ENCODE data around the gene GNMT. TPM values are rescaled to one million over a fixed set of nuclear protein-coding genes. Genes with fewer than 3 reads are reported as not detected.
A peak's percentile ranks its signal among the peaks of the same experiment; 100 is the strongest.

Gene GNMT
- total RNA-seq, 1 experiment from 2014 or later: 0.47 TPM

DNA sequence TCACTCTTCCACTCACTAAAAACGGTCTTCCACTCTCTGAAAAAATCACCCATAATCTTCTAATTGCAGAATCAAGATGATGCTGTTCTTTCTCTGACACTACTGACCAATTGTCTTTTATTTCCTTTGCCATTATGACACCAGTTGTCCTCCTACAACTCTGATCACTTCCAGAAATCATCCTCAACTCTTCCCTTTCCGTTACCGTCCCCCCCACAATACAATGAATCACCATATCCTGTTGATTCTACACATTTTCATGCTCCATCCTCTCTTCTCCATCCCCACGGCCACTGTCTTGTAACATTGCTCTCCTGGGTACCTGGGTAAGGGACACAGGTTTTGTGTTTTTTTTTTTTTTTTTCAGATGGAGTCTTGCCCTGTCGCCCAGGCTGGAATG lies 21.3 kb downstream of the GNMT start:
- H3K9me2 ChIP-seq (replicated peaks; ENCODE audit: low read length): no peaks in the 10 kb centered on the region
- ATAC-seq: no peak
- no peak for DNase-seq
- H3K4me3 ChIP-seq (ENCODE audit: low read length): no peak overlapping the region
- no peaks in the 10 kb centered on the region for H3K27me3 ChIP-seq (ENCODE audit: low read length)
- POLR2A ChIA-PET (ENCODE audit: unreplicated experiment): no interaction called here
- CTCF ChIA-PET: no interaction called here
- H4K20me1 ChIP-seq (ENCODE audit: low read length): no peaks in the 10 kb centered on the region
- no peaks in the 10 kb centered on the region for H3K36me3 ChIP-seq (ENCODE audit: low read depth, low read length)
- no peak overlapping the region for H2AFZ ChIP-seq (ENCODE audit: low read length)
- TF ChIP-seq, protein P1, sequence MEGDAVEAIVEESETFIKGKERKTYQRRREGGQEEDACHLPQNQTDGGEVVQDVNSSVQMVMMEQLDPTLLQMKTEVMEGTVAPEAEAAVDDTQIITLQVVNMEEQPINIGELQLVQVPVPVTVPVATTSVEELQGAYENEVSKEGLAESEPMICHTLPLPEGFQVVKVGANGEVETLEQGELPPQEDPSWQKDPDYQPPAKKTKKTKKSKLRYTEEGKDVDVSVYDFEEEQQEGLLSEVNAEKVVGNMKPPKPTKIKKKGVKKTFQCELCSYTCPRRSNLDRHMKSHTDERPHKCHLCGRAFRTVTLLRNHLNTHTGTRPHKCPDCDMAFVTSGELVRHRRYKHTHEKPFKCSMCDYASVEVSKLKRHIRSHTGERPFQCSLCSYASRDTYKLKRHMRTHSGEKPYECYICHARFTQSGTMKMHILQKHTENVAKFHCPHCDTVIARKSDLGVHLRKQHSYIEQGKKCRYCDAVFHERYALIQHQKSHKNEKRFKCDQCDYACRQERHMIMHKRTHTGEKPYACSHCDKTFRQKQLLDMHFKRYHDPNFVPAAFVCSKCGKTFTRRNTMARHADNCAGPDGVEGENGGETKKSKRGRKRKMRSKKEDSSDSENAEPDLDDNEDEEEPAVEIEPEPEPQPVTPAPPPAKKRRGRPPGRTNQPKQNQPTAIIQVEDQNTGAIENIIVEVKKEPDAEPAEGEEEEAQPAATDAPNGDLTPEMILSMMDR (conservative IDR thresholded peaks at IDR 0.05; ENCODE audit: low read depth, low read length): no peak
- TF ChIP-seq EZH2 (IDR thresholded peaks at IDR 0.05; ENCODE audit: low read length, unreplicated experiment): no peak
- TF ChIP-seq EZH2phosphoT487 (IDR thresholded peaks at IDR 0.05; ENCODE audit: borderline replicate concordance, low read length): no peak
- H3K4me2 ChIP-seq (ENCODE audit: low read length): no peak overlapping the region
- H3K9me3 ChIP-seq (ENCODE audit: low read length): no peaks in the 10 kb centered on the region
- no peak overlapping the region for H3K9ac ChIP-seq (ENCODE audit: low read length)
- H3F3A ChIP-seq (ENCODE audit: low read length, unreplicated experiment): no peaks in the 10 kb centered on the region
- BruUV-seq (replicated peaks): no TSS peak
- H3K4me1 ChIP-seq (ENCODE audit: insufficient read depth, low read length): peaks cover 36% of the 10 kb centered on the region
- no peak overlapping the region for H3K27ac ChIP-seq (ENCODE audit: low read length)
- intact Hi-C loops (cut with micrococcal nuclease): loop anchor here (5.0 kb wide), 1 partner anchor 80 kb away; no protein-coding TSS in a partner anchor
- peaks cover 49% of the 10 kb centered on the region for H3K79me2 ChIP-seq (ENCODE audit: low read length)

GRCh38 chr6:42984001-42984923 lies 23.7 kb downstream of the GNMT start, which contains the start of gene PPP2R5D:
Gene PPP2R5D (plus strand): TSS chr6:42984570. CDS start chr6:42984678, 108 bp downstream.
- TF ChIP-seq, protein P1 (conservative IDR thresholded peaks at IDR 0.05; ENCODE audit: low read depth, low read length): no peak
- TF ChIP-seq EZH2phosphoT487 (IDR thresholded peaks at IDR 0.05; ENCODE audit: borderline replicate concordance, low read length): no peak
- no peak for TF ChIP-seq EZH2 (IDR thresholded peaks at IDR 0.05; ENCODE audit: low read length, unreplicated experiment)
- Histone ChIP-seq H3K36me3 (ENCODE audit: low read depth, low read length) (no peaks in the 10 kb centered on the region), H4K20me1 (ENCODE audit: low read length) (no peaks in the 10 kb centered on the region), H3K27ac (ENCODE audit: low read length) (peak within 1 kb of the TSS; percentile 12; the same call in 1 of the 2 replicates), H3K79me2 (ENCODE audit: low read length) (peaks cover 37% of the 10 kb centered on the region), H3K9ac (ENCODE audit: low read length) (peak within 1 kb of the TSS; percentile 82), H3K27me3 (ENCODE audit: low read length) (no peaks in the 10 kb centered on the region), H3K4me1 (ENCODE audit: insufficient read depth, low read length) (peaks cover 32% of the 10 kb centered on the region), H3F3A (ENCODE audit: low read length, unreplicated experiment) (no peaks in the 10 kb centered on the region), H2AFZ (ENCODE audit: low read length) (peak within 1 kb of the TSS; percentile 88), H3K4me2 (ENCODE audit: low read length) (peak within 1 kb of the TSS; percentile 98), H3K9me3 (ENCODE audit: low read length) (no peaks in the 10 kb centered on the region), H3K9me2 (replicated peaks; ENCODE audit: low read length) (no peaks in the 10 kb centered on the region), H3K4me3 (ENCODE audit: low read length) (peak within 1 kb of the TSS; percentile 82)
- CTCF ChIA-PET: interaction anchor here (0.6 to 0.9 kb wide), 2 partner anchors 12 to 1664 kb away, joined by 3 to 5 read pairs; no protein-coding TSS in a partner anchor
- no TSS peak for BruUV-seq (replicated peaks)
- DNase-seq (peak; percentile 99), ATAC-seq (peak; percentile 91)
- intact Hi-C loops (cut with micrococcal nuclease): loop anchor here (2.0 to 5.0 kb wide), 2 partner anchors 31 to 82 kb away; partner anchors contain the start of gene KLHDC3
- POLR2A ChIA-PET (ENCODE audit: unreplicated experiment): interaction anchor here (0.6 to 1.1 kb wide), 9 partner anchors 12 to 359 kb away, joined by 3 to 9 read pairs (median 3); partner anchors contain the start of gene CNPY3
